Vagina (tissue), 2 donors: ENCODE results near the gene RASSF8. TPM values are rescaled to one million over a fixed set of nuclear protein-coding genes. Genes with fewer than 3 reads are reported as not detected.

Experiments
- DNase-seq, 2 donors: peaks; one replicate each; pipeline ENCODE4 v3.0.0-alpha.2; 2017; ENCODE audit errors: extremely low spot score in 2 of 2
- H3K27ac ChIP-seq: fragments of 200-600 bp; sonication (generic); one replicate; pipeline ENCODE4 v1.5.1; 2019
- H3K27me3 ChIP-seq: fragments of 200-600 bp; sonication (generic); one replicate; pipeline ENCODE4 v1.5.1; 2019
- H3K36me3 ChIP-seq, 2 donors: fragments of 200-600 bp; sonication (generic); one replicate each; pipeline ENCODE4 v1.5.1; 2017 to 2019
- H3K4me1 ChIP-seq: fragments of 200-600 bp; sonication (generic); one replicate; pipeline ENCODE4 v1.5.1; 2019
- H3K4me3 ChIP-seq, 2 donors: fragments of 200-600 bp; sonication (generic); 1 replicate in 1 of 2; 2 replicates in 1 of 2; pipeline ENCODE4 v1.5.1; 2016 to 2019
- H3K9me3 ChIP-seq: fragments of 200-600 bp; sonication (generic); one replicate; pipeline ENCODE4 v1.5.1; 2019
- CTCF ChIP-seq, 3 experiments: fragments of 450-650 bp in 2 of 3; fragments of 200-600 bp in 1 of 3; sonication (generic) in 1 of 3; IDR thresholded peaks; one replicate each; pipeline ENCODE4 v1.5.1; 2017 to 2019; ENCODE audit warnings: antibody characterized with exemption in 3 of 3, mild to moderate bottlenecking in 2 of 3, moderate library complexity in 2 of 3
- POLR2A ChIP-seq, 2 donors: fragments of 450-650 bp; IDR thresholded peaks; one replicate each; pipeline ENCODE4 v1.6.1; 2017; ENCODE audit warnings: antibody characterized with exemption in 2 of 2, mild to moderate bottlenecking in 2 of 2, moderate library complexity in 2 of 2
- POLR2AphosphoS5 ChIP-seq, 2 donors: sonication (generic); formaldehyde crosslinking; IDR thresholded peaks; one replicate each; pipeline ENCODE4 v1.9.0; 2017; ENCODE audit warnings: antibody characterized with exemption in 2 of 2, mild to moderate bottlenecking in 2 of 2, low read depth in 1 of 2; ENCODE audit not compliant: insufficient read depth in 1 of 2
- intact Hi-C: fragments of 100-400 bp; cut with DNase I; formaldehyde crosslinking; loops from one replicate; pipeline ENCODE4 v1.15.1; 2023
- total RNA-seq: library from RNA; depleted of rRNA; stranded (reverse); fragments of >200 nt; gene quantifications from one replicate; pipeline ENCODE4 v1.2.3, GENCODE V29; 2016

The RASSF8 gene
- total RNA-seq, 1 donor from 2014 or later = 68.5 TPM

DNA sequence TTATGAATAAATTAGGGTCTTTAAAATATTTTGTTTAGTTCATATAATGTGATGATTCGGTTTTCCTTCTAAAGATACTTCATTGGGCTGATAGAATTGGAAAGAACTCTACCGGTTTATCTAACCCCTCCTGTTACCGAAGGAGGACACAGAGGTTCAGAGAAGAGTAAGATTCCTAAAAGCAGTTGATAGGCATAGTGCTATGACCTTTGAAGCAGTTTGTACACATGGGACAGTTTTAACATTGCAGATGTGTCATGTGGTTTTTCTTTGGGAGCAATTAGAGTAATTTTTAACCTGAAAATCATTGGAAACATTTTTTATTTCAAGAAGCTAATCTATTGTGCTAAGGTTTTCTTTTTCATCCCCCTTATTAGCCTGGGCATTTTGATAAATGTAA is 103.5 kb downstream of the RASSF8 start:
- no peak overlapping the region for H3K4me3 ChIP-seq
- H3K9me3 ChIP-seq = no peaks in the 10 kb centered on the region
- intact Hi-C loops = no loop called here
- no peak for DNase-seq
- TF ChIP-seq CTCF (IDR thresholded peaks at IDR 0.05) = no peak
- no peaks in the 10 kb centered on the region for H3K27me3 ChIP-seq
- H3K36me3 ChIP-seq = no peaks in the 10 kb centered on the region
- H3K27ac ChIP-seq = no peak overlapping the region
- no peaks in the 10 kb centered on the region for H3K4me1 ChIP-seq

- no peaks in the 10 kb centered on the region for H3K36me3 ChIP-seq
- no peak overlapping the region for H3K27ac ChIP-seq
- no peaks in the 10 kb centered on the region for H3K9me3 ChIP-seq
- H3K27me3 ChIP-seq = no peaks in the 10 kb centered on the region
- DNase-seq = no peak
- H3K4me3 ChIP-seq = no peak overlapping the region
- H3K4me1 ChIP-seq = no peaks in the 10 kb centered on the region
- intact Hi-C loops = no loop called here
- no peak for TF ChIP-seq POLR2AphosphoS5 (IDR thresholded peaks at IDR 0.05; ENCODE audit: insufficient read depth in 1 of 2, low read depth in 1 of 2)
- TF ChIP-seq CTCF (IDR thresholded peaks at IDR 0.05) = no peak
- no peak for TF ChIP-seq POLR2A (IDR thresholded peaks at IDR 0.05)
Observed at GRCh38 chr12:26062566-26062965, 104.1 kb downstream of the RASSF8 start.

DNA sequence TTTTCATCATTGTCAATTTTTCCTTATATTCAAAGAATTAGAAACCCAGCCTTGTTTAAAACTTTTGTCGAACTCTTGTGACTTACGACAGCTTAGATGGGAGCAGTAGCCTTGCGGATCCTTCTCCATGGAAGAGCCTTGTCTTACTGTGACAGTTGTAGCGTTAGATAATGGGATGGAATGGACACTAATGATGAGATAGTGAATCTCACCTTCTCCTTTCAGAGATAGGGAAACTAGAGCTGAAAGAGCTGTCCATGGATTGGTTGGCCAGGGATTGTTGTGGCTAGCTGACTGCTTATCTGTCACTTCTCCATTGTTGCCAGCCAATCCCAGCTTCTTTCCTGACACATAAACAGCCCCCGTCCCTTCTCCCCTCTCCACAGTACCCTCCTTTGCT is 107.0 kb downstream of the RASSF8 start:
- Histone ChIP-seq H3K27me3 (no peaks in the 10 kb centered on the region), H3K27ac (no peak overlapping the region), H3K4me1 (no peaks in the 10 kb centered on the region), H3K36me3 (no peaks in the 10 kb centered on the region), H3K9me3 (no peaks in the 10 kb centered on the region), H3K4me3 (no peak overlapping the region)
- TF ChIP-seq POLR2A (IDR thresholded peaks at IDR 0.05) (no peak), POLR2AphosphoS5 (IDR thresholded peaks at IDR 0.05; ENCODE audit: insufficient read depth in 1 of 2, low read depth in 1 of 2) (no peak), CTCF (IDR thresholded peaks at IDR 0.05) (no peak)
- DNase-seq = no peak
- intact Hi-C loops = no loop called here

GRCh38 chr12:26068503-26068902 is 110.0 kb downstream of the RASSF8 start:
- no peaks in the 10 kb centered on the region for H3K9me3 ChIP-seq
- DNase-seq = no peak
- TF ChIP-seq CTCF (IDR thresholded peaks at IDR 0.05) (no peak), POLR2A (IDR thresholded peaks at IDR 0.05) (no peak), POLR2AphosphoS5 (IDR thresholded peaks at IDR 0.05; ENCODE audit: insufficient read depth in 1 of 2, low read depth in 1 of 2) (no peak)

GRCh38 chr12:26069796-26070195 is 111.3 kb downstream of the RASSF8 start:
- TF ChIP-seq POLR2A (IDR thresholded peaks at IDR 0.05) (no peak), POLR2AphosphoS5 (IDR thresholded peaks at IDR 0.05; ENCODE audit: insufficient read depth in 1 of 2, low read depth in 1 of 2) (no peak), CTCF (IDR thresholded peaks at IDR 0.05) (no peak)
- intact Hi-C loops = no loop called here

More at GRCh38 chr12:26068503-26068902, 110.0 kb downstream of the RASSF8 start:
- no peaks in the 10 kb centered on the region for H3K4me1 ChIP-seq
- intact Hi-C loops = no loop called here
- no peaks in the 10 kb centered on the region for H3K36me3 ChIP-seq
- H3K27ac ChIP-seq = no peak overlapping the region
- H3K27me3 ChIP-seq = no peaks in the 10 kb centered on the region
- no peak overlapping the region for H3K4me3 ChIP-seq

More at GRCh38 chr12:26069796-26070195, 111.3 kb downstream of the RASSF8 start:
- Histone ChIP-seq H3K27ac (no peak overlapping the region), H3K4me3 (no peak overlapping the region), H3K27me3 (no peaks in the 10 kb centered on the region), H3K4me1 (no peaks in the 10 kb centered on the region), H3K36me3 (no peaks in the 10 kb centered on the region), H3K9me3 (no peaks in the 10 kb centered on the region)
- DNase-seq = no peak
